Progenitor cell of endocrine pancreas (in vitro differentiated cells): ENCODE measurements around the gene RMND5B. TPM values are rescaled to one million over a fixed set of nuclear protein-coding genes. Genes with fewer than 3 reads are reported as not detected.
A peak's percentile ranks its signal among the peaks of the same experiment; 100 is the strongest.

Source experiments
- DNase-seq: peaks from one replicate; pipeline ENCODE4 v3.0.0; 2021; ENCODE audit warnings: low spot score; ENCODE audit not compliant: unreplicated experiment
- H3K27ac Mint-ChIP-seq: 2 replicates; pipeline ENCODE4 v1.8.0; 2021; ENCODE audit warnings: mild to moderate bottlenecking, moderate library complexity, mixed read lengths
- H3K27me3 Mint-ChIP-seq: 2 replicates; pipeline ENCODE4 v1.8.0; 2021; ENCODE audit warnings: mixed read lengths
- H3K36me3 Mint-ChIP-seq: 2 replicates; pipeline ENCODE4 v1.8.0; 2022; ENCODE audit warnings: mixed read lengths; ENCODE audit not compliant: insufficient read depth
- H3K4me1 Mint-ChIP-seq: 2 replicates; pipeline ENCODE4 v1.8.0; 2021; ENCODE audit warnings: low read depth, mixed read lengths
- H3K4me3 Mint-ChIP-seq: 2 replicates; pipeline ENCODE4 v1.8.0; 2021; ENCODE audit warnings: low read depth, mild to moderate bottlenecking, moderate library complexity, mixed read lengths
- H3K9me3 Mint-ChIP-seq: 2 replicates; pipeline ENCODE4 v1.8.0; 2021; ENCODE audit warnings: low read depth, mixed read lengths
- CTCF ChIP-seq: fragments of 200-600 bp; sonication (generic); IDR thresholded peaks from one replicate; pipeline ENCODE4 v1.5.0; 2021; ENCODE audit warnings: antibody characterized with exemption, mild to moderate bottlenecking; ENCODE audit not compliant: unreplicated experiment
- total RNA-seq: library from RNA; stranded (reverse); gene quantifications from 2 replicates; pipeline ENCODE4 v1.2.1, GENCODE V29; 2021

RMND5B gene
- total RNA-seq, 1 donor from 2014 or later, result 48.5 TPM

GRCh38 chr5:178115814-178116142 lies 15.0 kb upstream of the RMND5B start:
- Mint-ChIP-seq H3K27me3 (peaks cover 27% of the 10 kb centered on the region), H3K4me1 (peaks cover 14% of the 10 kb centered on the region), H3K4me3 (no peak overlapping the region), H3K9me3 (no peaks in the 10 kb centered on the region), H3K27ac (peak overlapping the region; percentile 49), H3K36me3 (no peaks in the 10 kb centered on the region)
- DNase-seq, result no peak
- no peak for TF ChIP-seq CTCF

- DNase-seq, result no peak
- Mint-ChIP-seq H3K9me3 (no peaks in the 10 kb centered on the region), H3K4me1 (peaks cover 14% of the 10 kb centered on the region), H3K27ac (peak overlapping the region; percentile 49), H3K36me3 (no peaks in the 10 kb centered on the region), H3K4me3 (no peak overlapping the region), H3K27me3 (peaks cover 24% of the 10 kb centered on the region)
- TF ChIP-seq CTCF, result no peak
Observed at GRCh38 chr5:178116143-178116885, 14.5 kb upstream of the RMND5B start.

- H3K4me1 Mint-ChIP-seq, result peaks cover 14% of the 10 kb centered on the region
- TF ChIP-seq CTCF, result no peak
- no peak overlapping the region for H3K27ac Mint-ChIP-seq
- no peaks in the 10 kb centered on the region for H3K36me3 Mint-ChIP-seq
- no peaks in the 10 kb centered on the region for H3K9me3 Mint-ChIP-seq
- DNase-seq, result no peak
- H3K4me3 Mint-ChIP-seq, result no peak overlapping the region
- H3K27me3 Mint-ChIP-seq, result peaks cover 16% of the 10 kb centered on the region
Observed at GRCh38 chr5:178117923-178118701, 12.7 kb upstream of the RMND5B start.

- no peaks in the 10 kb centered on the region for H3K9me3 Mint-ChIP-seq
- H3K36me3 Mint-ChIP-seq, result no peaks in the 10 kb centered on the region
- DNase-seq, result no peak
- H3K27ac Mint-ChIP-seq, result no peak overlapping the region
- TF ChIP-seq CTCF, result no peak
- H3K4me3 Mint-ChIP-seq, result no peak overlapping the region
- H3K27me3 Mint-ChIP-seq, result peaks cover 8% of the 10 kb centered on the region
- peaks cover 7% of the 10 kb centered on the region for H3K4me1 Mint-ChIP-seq
Observed at GRCh38 chr5:178119915-178120606, 10.8 kb upstream of the RMND5B start.

- no peak overlapping the region for H3K4me3 Mint-ChIP-seq
- H3K27me3 Mint-ChIP-seq, result peaks cover 4% of the 10 kb centered on the region
- H3K36me3 Mint-ChIP-seq, result no peaks in the 10 kb centered on the region
- TF ChIP-seq CTCF, result peak; percentile 57
- peaks cover 3% of the 10 kb centered on the region for H3K4me1 Mint-ChIP-seq
- H3K9me3 Mint-ChIP-seq, result no peaks in the 10 kb centered on the region
- no peak overlapping the region for H3K27ac Mint-ChIP-seq
- peak; percentile 25 for DNase-seq
Observed at GRCh38 chr5:178120607-178121357, 10.0 kb upstream of the RMND5B start.
